MG63 (cell line): ENCODE results near the gene TLE3. TPM values are rescaled to one million over a fixed set of nuclear protein-coding genes. Genes with fewer than 3 reads are reported as not detected.

Experiments
- DNase-seq: peaks from one replicate; pipeline ENCODE4 v3.0.0-alpha.2; 2020
- H3K27me3 ChIP-seq: fragments of 250-450 bp; sonication (Bioruptor Pico); 2 replicates; pipeline ENCODE4 v1.5.1; 2020; ENCODE audit warnings: mild to moderate bottlenecking, moderate library complexity
- H3K36me3 ChIP-seq: fragments of 250-450 bp; sonication (Bioruptor Pico); 2 replicates; pipeline ENCODE4 v1.5.1; 2020; ENCODE audit warnings: mild to moderate bottlenecking, moderate library complexity
- H3K4me3 ChIP-seq: fragments of 250-450 bp; sonication (Bioruptor Pico); 2 replicates; pipeline ENCODE4 v1.5.1; 2020; ENCODE audit warnings: mild to moderate bottlenecking, moderate library complexity
- H3K9me3 ChIP-seq: fragments of 250-450 bp; sonication (Bioruptor Pico); 2 replicates; pipeline ENCODE4 v1.5.1; 2020; ENCODE audit warnings: mild to moderate bottlenecking, moderate library complexity
- total RNA-seq: library from RNA; depleted of rRNA; stranded (reverse); fragments of >200 nt; shearing (Covaris generic); gene quantifications from 2 replicates; pipeline ENCODE4 v1.2.3, GENCODE V29; 2014; ENCODE audit warnings: low replicate concordance

Gene TLE3
- total RNA-seq, 1 experiment from 2014 or later, result 42.9 TPM

DNA sequence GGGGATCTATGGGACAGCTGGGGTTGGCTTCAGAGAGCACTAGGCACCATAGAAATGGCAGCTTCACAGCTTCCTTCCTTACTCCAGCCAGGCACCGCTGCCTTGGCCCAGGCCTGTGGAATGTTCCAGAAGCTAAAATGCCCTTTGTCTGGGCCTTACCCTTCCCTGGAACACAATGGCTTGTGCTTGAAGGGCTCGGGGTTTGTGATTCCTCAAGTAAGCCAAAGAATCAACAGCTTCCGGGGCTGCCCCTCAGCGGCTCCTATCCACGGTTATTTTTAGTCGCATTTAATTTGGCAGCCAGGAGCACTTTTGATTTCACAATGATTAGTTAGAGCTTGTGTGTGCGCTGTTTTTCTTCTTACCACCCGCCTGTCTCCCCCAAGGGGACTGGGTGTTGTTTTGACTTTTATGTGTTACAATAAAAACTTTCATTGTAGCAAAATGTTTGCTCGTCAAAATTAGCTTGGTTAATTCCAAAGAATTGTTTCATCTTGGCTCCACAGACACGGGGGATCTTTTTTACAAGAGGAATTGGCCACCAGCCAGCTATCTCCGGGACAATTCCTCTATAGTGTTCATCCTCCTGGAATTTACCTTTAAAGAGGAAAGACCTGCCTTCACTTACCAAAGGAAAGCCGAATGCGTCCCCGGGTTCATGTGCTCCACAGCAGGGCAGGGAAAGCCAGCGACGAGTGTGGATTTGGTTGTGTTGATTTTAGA lies 73.8 kb downstream of the TLE3 start:
- Histone ChIP-seq H3K36me3 (no peaks in the 10 kb centered on the region), H3K4me3 (no peak overlapping the region), H3K27me3 (no peaks in the 10 kb centered on the region), H3K9me3 (no peaks in the 10 kb centered on the region)
- no peak for DNase-seq

DNA sequence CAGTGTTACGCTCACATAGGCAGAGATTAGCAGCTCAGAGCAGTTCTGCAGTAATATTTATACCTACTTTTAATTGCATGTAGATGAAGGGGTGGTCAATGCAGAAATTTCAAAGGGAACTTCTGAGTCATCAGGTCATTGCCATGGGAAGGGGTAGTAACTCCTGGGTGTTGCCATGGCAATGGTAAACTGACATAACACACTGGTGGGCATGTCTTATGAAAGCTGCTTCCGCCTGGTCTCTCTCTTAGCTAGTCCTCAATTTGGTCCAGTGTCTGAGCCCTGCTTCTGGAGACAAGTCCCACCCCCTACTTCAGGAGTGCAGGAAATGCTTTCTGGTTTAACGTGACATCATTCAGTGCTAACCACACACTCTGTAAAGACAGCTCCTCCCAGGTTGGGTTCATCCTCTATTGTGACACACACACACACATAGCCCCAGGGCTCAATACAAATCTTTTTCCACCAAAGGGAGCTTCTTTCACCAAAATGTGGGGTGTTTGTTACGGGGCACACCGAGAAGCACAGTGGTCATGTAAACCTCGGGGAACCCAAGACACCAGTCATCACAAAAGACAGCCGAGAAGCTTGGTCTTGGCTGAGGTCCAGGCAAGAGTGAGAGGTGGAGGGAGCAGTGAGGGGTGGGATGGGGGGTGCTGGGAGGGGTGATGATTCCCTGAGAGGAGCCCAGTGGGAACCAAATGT lies 74.5 kb downstream of the TLE3 start:
- no peaks in the 10 kb centered on the region for H3K9me3 ChIP-seq
- DNase-seq, result peak; percentile 18
- H3K4me3 ChIP-seq, result no peak overlapping the region
- no peaks in the 10 kb centered on the region for H3K36me3 ChIP-seq
- H3K27me3 ChIP-seq, result no peaks in the 10 kb centered on the region

DNA sequence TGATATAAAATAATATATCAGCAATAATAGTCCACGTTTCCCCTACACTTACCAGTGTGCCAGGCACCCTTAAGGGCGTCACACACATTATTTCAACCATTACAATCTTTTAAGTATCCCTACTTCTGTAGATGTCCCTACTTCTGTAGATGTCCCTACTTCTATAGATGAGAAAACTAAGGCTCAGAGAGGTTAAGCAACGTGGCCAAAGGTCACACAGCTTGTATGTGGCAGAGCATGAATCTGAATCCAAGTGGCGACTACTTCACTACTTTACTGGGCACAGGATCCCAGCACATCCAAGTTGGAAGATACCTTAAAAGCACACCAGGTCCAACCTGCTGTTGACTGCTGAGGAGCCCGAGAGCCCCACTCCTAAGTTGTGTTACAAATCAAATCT lies 77.5 kb downstream of the TLE3 start:
- H3K9me3 ChIP-seq, result no peaks in the 10 kb centered on the region
- no peaks in the 10 kb centered on the region for H3K36me3 ChIP-seq
- no peak overlapping the region for H3K4me3 ChIP-seq
- H3K27me3 ChIP-seq, result no peaks in the 10 kb centered on the region
- no peak for DNase-seq

DNA sequence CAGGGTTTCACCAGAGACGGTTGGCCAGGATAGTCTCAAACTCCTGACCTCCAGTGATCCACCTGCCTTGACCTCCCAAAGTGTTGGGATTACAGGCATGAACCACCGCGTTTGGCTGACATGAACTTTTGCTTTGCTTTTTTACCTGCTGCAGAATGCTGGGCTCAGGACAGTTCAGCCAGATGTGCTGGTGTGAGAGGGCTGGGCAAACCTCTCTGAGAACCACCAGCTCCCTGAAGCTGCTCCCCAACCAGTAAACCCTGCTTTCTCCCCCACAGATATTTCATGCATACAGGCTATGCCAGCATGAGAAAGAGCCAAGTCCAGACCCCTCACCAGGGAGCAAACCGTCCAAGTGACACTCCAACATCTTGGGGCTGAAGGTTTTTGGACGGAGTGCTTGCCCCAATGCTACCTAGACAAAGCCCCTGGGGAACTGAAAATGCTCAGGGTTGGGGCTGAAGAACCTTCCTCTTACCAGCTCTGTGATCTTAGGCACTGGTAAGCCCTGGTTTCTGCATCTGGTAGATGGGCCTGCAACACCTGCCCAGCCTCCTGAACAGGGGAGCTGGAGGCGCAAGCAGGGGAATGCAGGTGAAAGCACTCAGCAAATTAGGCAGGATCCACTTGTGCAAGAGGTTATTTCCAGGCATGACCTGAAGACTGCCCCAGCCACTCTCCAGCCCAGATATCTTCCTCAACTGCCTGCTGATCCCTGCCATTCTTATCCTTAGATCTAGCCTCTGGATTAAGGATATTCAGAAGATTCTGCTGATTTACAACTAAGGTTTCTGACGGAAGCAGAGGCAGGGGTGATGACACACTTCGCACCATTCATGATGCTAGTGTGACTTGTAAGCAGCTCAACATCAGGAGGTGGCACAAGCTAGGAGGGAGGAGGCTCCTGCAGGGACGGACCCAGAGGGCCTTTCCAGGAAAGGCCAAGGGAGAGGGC lies 78.8 kb downstream of the TLE3 start:
- no peak overlapping the region for H3K4me3 ChIP-seq
- no peaks in the 10 kb centered on the region for H3K36me3 ChIP-seq
- no peaks in the 10 kb centered on the region for H3K27me3 ChIP-seq
- DNase-seq, result no peak
- no peaks in the 10 kb centered on the region for H3K9me3 ChIP-seq

DNA sequence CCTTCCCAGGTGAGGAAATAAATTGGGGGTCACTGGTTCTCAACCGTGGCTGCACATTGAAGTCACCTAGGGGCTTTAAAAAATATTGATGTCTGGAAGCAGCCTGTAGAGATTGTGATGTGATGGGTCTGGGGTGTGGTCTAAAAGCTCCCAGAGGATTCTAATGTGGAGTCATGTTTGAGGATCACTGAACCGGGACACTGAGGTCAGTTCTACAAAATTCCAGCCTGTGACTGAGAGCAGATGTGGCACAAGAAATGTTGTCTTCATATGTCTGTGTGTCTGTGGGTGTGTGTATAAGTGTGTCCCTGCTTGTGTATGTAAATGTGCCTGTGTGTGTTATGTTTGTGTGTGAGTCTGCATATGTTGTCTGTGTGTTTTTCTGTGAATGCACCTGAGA lies 79.9 kb downstream of the TLE3 start:
- Histone ChIP-seq H3K36me3 (no peaks in the 10 kb centered on the region), H3K9me3 (no peaks in the 10 kb centered on the region), H3K27me3 (no peaks in the 10 kb centered on the region), H3K4me3 (no peak overlapping the region)
- no peak for DNase-seq

DNA sequence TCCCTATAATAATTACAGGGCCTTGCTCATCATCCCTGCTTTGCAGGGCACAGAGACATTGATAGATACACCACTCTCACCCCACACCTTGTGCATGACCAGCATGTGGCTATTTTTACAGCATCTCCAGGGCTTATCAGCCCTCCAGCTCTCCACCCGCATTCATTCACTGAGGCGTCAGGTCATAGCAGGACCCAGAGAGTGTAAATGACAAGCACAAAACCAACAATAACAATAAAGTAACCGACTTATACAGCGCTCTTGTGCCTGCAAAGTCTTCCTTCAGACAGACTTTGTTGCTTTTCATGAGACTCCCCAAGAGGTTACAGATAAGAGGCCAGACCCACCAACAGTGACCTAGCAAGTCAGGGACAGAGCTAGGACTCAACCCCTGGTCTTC lies 80.7 kb downstream of the TLE3 start:
- Histone ChIP-seq H3K36me3 (no peaks in the 10 kb centered on the region), H3K27me3 (no peaks in the 10 kb centered on the region), H3K4me3 (no peak overlapping the region), H3K9me3 (no peaks in the 10 kb centered on the region)
- DNase-seq, result no peak

DNA sequence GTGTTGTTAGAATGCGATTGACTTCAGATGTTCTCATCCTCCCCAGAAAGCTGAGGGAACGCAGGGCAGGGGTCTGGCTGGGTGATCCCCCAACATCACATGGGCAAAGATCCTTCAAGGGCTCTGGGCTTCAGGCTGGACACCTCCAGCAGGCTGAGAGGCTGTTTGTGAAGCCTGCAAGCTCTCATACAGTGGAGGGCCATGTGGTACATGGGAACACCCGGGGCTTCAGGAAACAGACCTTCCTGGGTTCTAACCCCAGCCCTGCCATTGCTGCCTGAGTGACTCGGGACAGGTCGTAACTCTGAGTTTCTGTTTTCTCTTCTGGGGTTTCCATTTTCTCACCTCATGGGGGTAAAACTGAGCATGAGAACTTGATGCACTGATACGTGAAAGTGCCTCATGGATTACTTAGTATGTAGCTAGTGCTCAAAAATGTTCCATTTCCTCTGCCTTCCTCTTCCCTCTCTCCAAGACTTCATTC lies 81.2 kb downstream of the TLE3 start:
- H3K27me3 ChIP-seq, result no peaks in the 10 kb centered on the region

DNA sequence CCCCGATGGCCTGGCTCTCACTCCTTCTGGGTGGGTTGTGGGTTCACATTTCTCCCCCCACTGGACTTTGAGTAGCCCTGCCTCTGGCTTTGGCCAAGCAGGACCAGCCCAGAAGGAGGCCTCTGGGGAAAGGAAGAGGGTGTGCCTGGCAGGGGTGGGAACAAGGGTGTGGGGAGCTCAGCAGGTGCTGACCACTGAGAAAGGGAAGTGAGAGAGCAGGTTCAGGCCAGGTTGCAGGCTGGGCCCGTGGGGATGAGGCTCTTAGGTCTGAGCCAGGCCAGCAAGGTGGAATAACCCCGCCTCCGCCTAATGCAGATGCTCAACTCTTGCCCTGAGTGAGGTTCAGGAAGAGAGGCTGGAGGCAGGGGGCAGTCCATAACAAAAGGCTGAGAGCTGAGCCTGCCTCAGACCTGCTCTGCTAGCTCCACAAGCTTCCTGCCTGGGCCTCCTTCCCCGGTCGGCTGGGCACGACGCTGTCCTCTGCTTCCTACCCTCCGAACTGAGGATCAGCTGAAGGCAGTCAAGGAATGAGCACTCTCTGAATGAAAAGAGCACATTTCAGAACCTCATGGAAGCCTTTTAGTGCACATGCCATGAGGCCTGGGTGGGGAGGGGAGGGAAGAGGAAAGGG lies 82.7 kb downstream of the TLE3 start:
- Histone ChIP-seq H3K36me3 (no peaks in the 10 kb centered on the region), H3K27me3 (no peaks in the 10 kb centered on the region), H3K9me3 (no peaks in the 10 kb centered on the region), H3K4me3 (no peak overlapping the region)
- DNase-seq, result no peak

More for the DNA sequence above, 81.2 kb downstream of the TLE3 start:
- H3K4me3 ChIP-seq, result no peak overlapping the region
- no peak for DNase-seq
- H3K36me3 ChIP-seq, result no peaks in the 10 kb centered on the region
- H3K9me3 ChIP-seq, result no peaks in the 10 kb centered on the region

DNA sequence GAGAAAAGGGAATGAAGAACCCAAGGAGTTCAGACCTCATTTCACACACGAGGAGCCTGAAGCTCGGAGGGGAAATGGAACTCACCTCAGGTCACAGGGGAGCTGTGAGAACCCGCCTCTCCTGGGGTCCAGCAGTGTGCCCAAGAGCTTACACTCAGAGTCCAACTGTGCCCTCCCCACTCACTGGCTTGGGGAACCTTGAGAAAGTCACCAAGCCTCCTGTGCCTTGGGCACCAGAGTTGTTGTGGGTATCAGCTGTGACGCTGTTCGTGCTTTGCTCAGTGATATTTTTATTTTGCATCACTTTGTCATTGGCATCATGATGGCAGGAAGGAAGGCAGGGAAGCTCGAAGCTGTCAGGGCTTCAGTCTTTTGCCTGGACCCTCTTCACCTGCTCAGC lies 83.4 kb downstream of the TLE3 start:
- no peaks in the 10 kb centered on the region for H3K9me3 ChIP-seq
- H3K27me3 ChIP-seq, result no peaks in the 10 kb centered on the region
- no peak for DNase-seq
- H3K4me3 ChIP-seq, result no peak overlapping the region
- H3K36me3 ChIP-seq, result no peaks in the 10 kb centered on the region

DNA sequence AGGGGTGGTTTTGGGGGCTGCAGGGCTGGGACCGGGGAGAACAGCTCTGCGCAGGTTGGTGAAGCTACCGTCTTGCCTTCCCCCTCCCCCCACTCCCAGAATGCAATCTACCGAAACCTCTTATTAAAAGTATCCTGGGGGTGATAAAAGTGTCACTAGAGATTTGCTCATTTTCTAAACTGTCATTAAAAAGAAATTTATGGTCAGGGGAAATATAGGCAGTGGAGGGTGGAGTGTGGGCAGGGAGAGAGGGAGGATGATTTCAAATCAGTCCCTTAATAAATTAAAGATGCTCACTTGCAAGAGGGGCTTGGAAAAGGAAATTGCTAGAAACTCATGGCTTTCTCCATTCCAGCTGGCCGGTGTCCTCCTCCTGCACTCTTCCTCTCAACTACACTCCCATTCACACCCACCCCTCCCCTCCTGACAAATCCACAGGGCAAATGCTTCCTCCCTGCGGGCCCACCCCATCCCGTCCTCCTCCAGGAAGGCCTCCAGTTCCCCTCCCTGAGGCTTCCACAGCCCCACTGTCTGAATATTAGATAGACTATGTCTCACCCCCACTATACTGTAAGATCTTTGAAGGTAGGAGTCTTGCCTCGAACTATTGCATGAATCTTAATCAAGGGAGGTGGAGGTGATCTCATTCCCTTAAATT lies 83.9 kb downstream of the TLE3 start:
- DNase-seq, result no peak
- no peaks in the 10 kb centered on the region for H3K9me3 ChIP-seq
- H3K27me3 ChIP-seq, result no peaks in the 10 kb centered on the region
- no peak overlapping the region for H3K4me3 ChIP-seq
- no peaks in the 10 kb centered on the region for H3K36me3 ChIP-seq

DNA sequence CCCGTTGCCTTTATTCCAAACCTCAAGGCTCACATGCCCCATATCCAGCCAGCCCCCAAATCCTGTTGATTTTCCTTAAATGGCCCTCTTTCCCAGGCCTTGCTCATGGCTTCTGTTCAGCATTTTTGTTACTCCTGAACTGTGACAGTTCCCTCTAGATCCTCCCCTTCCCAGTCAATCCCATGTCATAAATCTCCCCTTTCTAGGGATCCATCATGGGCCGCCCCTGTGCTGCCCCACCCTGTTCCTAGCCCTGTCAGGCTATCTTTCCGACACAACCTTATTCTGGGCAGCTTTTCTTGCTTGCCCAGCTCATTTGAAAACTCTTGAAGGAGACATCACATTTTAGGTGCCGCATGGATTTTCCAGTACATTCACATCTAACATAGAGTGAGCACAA lies 84.8 kb downstream of the TLE3 start:
- no peaks in the 10 kb centered on the region for H3K27me3 ChIP-seq
- H3K4me3 ChIP-seq, result no peak overlapping the region
- no peaks in the 10 kb centered on the region for H3K36me3 ChIP-seq

DNA sequence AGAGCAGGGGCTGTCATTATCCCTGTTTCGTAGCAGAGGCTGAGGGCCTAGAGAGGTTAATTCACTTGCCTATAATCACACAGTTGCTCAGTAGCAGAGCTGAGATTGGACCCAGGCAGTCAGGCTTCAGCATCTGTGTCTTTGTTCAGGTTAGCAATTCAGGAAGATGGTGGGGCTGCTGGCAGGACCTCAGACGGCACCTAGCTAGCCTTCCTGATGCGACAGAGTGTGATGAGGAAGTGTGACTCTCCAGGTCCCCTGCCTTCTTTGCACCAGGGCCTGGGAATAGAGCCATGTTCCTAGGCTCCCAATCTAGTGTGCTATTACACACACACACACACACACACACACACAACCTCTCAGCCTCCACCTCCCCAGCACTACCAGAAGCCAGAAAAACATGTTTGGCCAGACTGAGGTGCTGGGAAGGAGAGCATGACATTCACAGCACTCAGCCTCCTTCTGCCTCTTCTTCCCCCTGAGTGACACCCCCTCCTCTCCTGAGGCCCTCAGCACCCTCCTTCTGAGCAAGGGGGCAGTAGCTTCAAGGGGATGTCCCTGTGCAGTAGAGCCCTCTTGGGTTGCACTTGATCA lies 88.9 kb downstream of the TLE3 start:
- no peaks in the 10 kb centered on the region for H3K9me3 ChIP-seq
- no peak overlapping the region for H3K4me3 ChIP-seq
- H3K36me3 ChIP-seq, result no peaks in the 10 kb centered on the region
- no peak for DNase-seq
- H3K27me3 ChIP-seq, result no peaks in the 10 kb centered on the region

More for the DNA sequence above, 84.8 kb downstream of the TLE3 start:
- no peaks in the 10 kb centered on the region for H3K9me3 ChIP-seq
- no peak for DNase-seq

DNA sequence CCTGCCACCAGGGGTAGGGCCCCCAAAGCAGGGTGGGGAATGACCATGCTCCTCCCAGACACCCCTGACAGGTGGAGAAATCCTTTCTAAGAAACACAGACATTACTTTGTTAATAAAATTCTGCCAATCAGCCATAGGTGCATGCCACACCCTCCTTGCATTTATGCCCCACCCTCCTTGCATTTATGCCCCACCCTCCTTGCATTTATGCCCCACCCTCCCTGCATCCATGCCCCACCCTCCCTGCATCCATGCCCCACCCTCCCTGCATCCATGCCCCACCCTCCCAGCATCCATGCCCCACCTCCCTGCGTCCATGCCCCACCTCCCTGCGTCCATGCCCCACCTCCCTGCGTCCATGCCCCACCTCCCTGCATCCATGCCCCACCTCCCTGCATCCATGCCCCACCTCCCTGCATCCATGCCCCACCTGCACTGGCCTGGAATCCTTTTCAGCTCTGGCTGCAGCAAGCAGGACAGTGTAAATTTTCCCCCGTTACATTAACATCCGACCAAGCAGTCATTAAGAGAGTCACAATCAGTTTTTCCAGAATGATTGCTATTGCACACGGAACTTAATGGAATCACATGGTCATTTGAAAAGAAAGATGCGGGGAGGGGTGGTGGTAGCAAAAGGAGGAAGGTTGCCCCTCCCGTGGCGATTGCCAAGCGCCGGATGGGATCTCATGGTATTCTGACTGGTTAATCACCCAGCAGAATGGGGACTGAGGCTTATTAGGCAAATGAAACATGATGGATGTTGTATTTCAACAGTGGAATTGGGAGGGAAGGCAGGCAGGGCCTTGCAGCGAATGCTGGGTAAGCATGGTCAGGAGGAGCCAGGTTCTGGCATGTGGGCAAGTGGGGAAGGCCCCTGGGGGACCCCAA lies 91.2 kb downstream of the TLE3 start:
- Histone ChIP-seq H3K9me3 (no peaks in the 10 kb centered on the region), H3K4me3 (no peak overlapping the region), H3K27me3 (no peaks in the 10 kb centered on the region), H3K36me3 (no peaks in the 10 kb centered on the region)
- no peak for DNase-seq

DNA sequence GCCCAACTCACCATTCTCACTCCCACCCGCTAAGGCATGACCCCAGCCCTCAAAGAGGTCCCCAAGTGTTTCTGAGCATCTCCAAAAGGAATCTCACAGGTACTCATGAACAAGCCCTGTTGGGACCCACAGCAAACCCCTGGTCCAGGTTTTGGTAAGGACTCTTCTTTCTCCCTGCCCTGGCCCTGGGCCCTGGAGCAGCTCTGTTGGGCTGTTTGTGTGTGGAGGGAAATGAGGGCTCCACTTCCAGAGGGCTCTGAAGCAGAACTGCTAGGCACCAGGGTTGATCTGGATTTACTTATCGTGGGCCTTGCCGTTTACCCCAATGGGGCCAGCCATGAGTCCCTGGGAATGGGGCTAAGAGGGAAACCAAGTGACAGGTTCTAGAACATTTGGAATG lies 92.9 kb downstream of the TLE3 start:
- H3K4me3 ChIP-seq, result no peak overlapping the region
- no peaks in the 10 kb centered on the region for H3K9me3 ChIP-seq
- no peaks in the 10 kb centered on the region for H3K36me3 ChIP-seq
- H3K27me3 ChIP-seq, result no peaks in the 10 kb centered on the region
- no peak for DNase-seq

DNA sequence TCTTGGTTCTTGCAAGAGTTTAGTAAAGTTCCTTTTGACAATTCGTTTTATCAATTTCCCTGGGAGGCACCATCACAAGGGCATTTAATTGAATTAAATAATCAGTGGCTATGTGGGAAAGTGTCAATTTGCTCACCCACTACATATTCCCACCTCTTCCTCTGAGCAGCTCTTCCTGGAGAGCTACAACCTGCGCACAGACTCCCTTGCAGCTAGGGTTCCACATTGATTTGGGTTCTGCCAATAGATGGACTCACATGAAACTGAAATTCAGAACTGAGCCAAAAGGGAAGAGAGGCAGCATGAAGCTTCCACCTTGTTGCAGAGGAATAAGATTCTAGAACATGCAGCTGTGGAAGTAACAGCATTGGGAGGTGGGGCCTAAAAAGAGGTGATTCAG lies 94.8 kb downstream of the TLE3 start:
- DNase-seq, result no peak
- H3K4me3 ChIP-seq, result no peak overlapping the region
- H3K27me3 ChIP-seq, result no peaks in the 10 kb centered on the region
- no peaks in the 10 kb centered on the region for H3K36me3 ChIP-seq
- H3K9me3 ChIP-seq, result no peaks in the 10 kb centered on the region
